K562 (cell line): ENCODE data around the gene MGRN1. TPM values are rescaled to one million over a fixed set of nuclear protein-coding genes. Genes with fewer than 3 reads are reported as not detected.

Experiments used
- GTF2A2 ChIP-seq: IDR thresholded peaks from 2 replicates; pipeline ENCODE4 v1.6.1; 2016; ENCODE audit warnings: mild to moderate bottlenecking, missing genetic modification characterization, missing compliant biosample characterization
- HDAC3 ChIP-seq: fragments of 450-650 bp; IDR thresholded peaks from 2 replicates; pipeline ENCODE4 v1.6.1; 2018; ENCODE audit warnings: borderline replicate concordance, mild to moderate bottlenecking, moderate library complexity; ENCODE audit not compliant: partially characterized antibody
- HDGF ChIP-seq: fragments of 450-650 bp; IDR thresholded peaks from 2 replicates; pipeline ENCODE4 v1.6.1; 2016
- ILF3 ChIP-seq: fragments of 450-650 bp; IDR thresholded peaks from 2 replicates; pipeline ENCODE4 v1.6.1; 2018; ENCODE audit warnings: antibody characterized with exemption, mild to moderate bottlenecking, moderate library complexity, borderline replicate concordance
- MBD1 ChIP-seq: fragments of 250-450 bp; sonication (Bioruptor Pico); IDR thresholded peaks from 2 replicates; pipeline ENCODE4 v1.8.0; 2022; ENCODE audit warnings: inconsistent platforms
- MEF2D ChIP-seq: conservative IDR thresholded peaks from 2 replicates; pipeline ENCODE4 v1.6.1; 2016; ENCODE audit warnings: low read depth, missing genetic modification characterization, missing compliant biosample characterization
- MYC ChIP-seq, 2 experiments: fragments of 250-450 bp in 1 of 2; sonication (Bioruptor Pico) in 1 of 2; IDR thresholded peaks; 2 replicates each; pipeline versions ENCODE4 v1.5.1 to v1.6.1; 2012 to 2021; ENCODE audit warnings: low read depth in 2 of 2, borderline replicate concordance in 1 of 2, improper control_type of control experiment in 1 of 2, low read length in 1 of 2, mild to moderate bottlenecking in 1 of 2, moderate library complexity in 1 of 2
- NCOA2 ChIP-seq, 2 experiments: fragments of 450-650 bp; IDR thresholded peaks; 2 replicates each; pipeline ENCODE4 v1.6.1; 2018; ENCODE audit warnings: mild to moderate bottlenecking in 2 of 2, moderate library complexity in 1 of 2; ENCODE audit not compliant: partially characterized antibody in 2 of 2
- NEUROD1 ChIP-seq: fragments of 150-350 bp; IDR thresholded peaks from 2 replicates; pipeline ENCODE4 v1.6.1; 2014; ENCODE audit warnings: borderline replicate concordance, low read length, low read depth; ENCODE audit not compliant: partially characterized antibody
- NFATC3 ChIP-seq: fragments of 450-650 bp; IDR thresholded peaks from 2 replicates; pipeline ENCODE4 v1.6.1; 2017; ENCODE audit warnings: mild to moderate bottlenecking
- NFE2L1 ChIP-seq: fragments of 450-650 bp; IDR thresholded peaks from 2 replicates; pipeline ENCODE4 v1.6.1; 2016; ENCODE audit warnings: missing genetic modification characterization, low read depth, mild to moderate bottlenecking, missing compliant biosample characterization, moderate library complexity, borderline replicate concordance
- PHB2 ChIP-seq: fragments of 450-650 bp; IDR thresholded peaks from 2 replicates; pipeline ENCODE4 v1.6.1; 2017; ENCODE audit warnings: low read depth
- POLR2A ChIP-seq: fragments of 450-650 bp; conservative IDR thresholded peaks from 2 replicates; pipeline ENCODE4 v1.6.1; 2016
- RCOR1 ChIP-seq, 2 experiments: IDR thresholded peaks; 2 replicates each; pipeline ENCODE4 v1.6.1; 2012; ENCODE audit warnings: low read depth in 2 of 2, low read length in 2 of 2, borderline replicate concordance in 1 of 2, improper control_type of control experiment in 1 of 2
- SAFB ChIP-seq: fragments of 200-400 bp; formaldehyde crosslinking; IDR thresholded peaks from 2 replicates; pipeline ENCODE4 v1.6.1; 2017; ENCODE audit warnings: low read depth, low read length, borderline replicate concordance
- SAFB2 ChIP-seq: fragments of 200-400 bp; formaldehyde crosslinking; IDR thresholded peaks from 2 replicates; pipeline ENCODE4 v1.6.1; 2018; ENCODE audit warnings: borderline replicate concordance, low read length, low read depth, moderate library complexity; ENCODE audit not compliant: severe bottlenecking
- SIN3B ChIP-seq: fragments of 450-650 bp; IDR thresholded peaks from 2 replicates; pipeline ENCODE4 v1.6.1; 2017; ENCODE audit warnings: low read depth, mild to moderate bottlenecking, moderate library complexity
- SMARCB1 ChIP-seq: IDR thresholded peaks from 2 replicates; pipeline ENCODE4 v1.6.1; 2011; ENCODE audit warnings: improper control_type of control experiment, low read depth; ENCODE audit not compliant: insufficient read length
- SRSF1 ChIP-seq: fragments of 200-400 bp; formaldehyde crosslinking; IDR thresholded peaks from 2 replicates; pipeline ENCODE4 v1.6.1; 2017; ENCODE audit warnings: mild to moderate bottlenecking, low read depth, low read length, moderate library complexity
- TAF7 ChIP-seq: fragments of 450-650 bp; IDR thresholded peaks from 2 replicates; pipeline ENCODE4 v1.6.1; 2016; ENCODE audit warnings: missing genetic modification characterization, missing compliant biosample characterization
- TCF3 ChIP-seq: sonication (generic); formaldehyde crosslinking; IDR thresholded peaks from 2 replicates; pipeline ENCODE4 v1.4.0; 2020; ENCODE audit warnings: mild to moderate bottlenecking, missing genetic modification reagents
- ZBTB1 ChIP-seq: sonication (generic); formaldehyde crosslinking; IDR thresholded peaks from 2 replicates; pipeline ENCODE4 v1.8.1; 2023; ENCODE audit warnings: missing genetic modification reagents, low read depth, mild to moderate bottlenecking, borderline replicate concordance
- ZBTB7A ChIP-seq: IDR thresholded peaks from 2 replicates; pipeline ENCODE4 v1.6.1; 2011; ENCODE audit warnings: low read depth, mild to moderate bottlenecking, low read length, moderate library complexity, borderline replicate concordance; ENCODE audit not compliant: control insufficient read depth
- ZNF175 ChIP-seq: fragments of 200-800 bp; sonication (Bioruptor generic); IDR thresholded peaks from 2 replicates; pipeline ENCODE4 v1.6.1; 2016; ENCODE audit warnings: low read depth, mild to moderate bottlenecking, missing genetic modification characterization, missing compliant biosample characterization
- ZNF274 ChIP-seq: IDR thresholded peaks from 2 replicates; pipeline ENCODE4 v1.6.1; 2011; ENCODE audit warnings: low read depth, mild to moderate bottlenecking, low read length, moderate library complexity, borderline replicate concordance
- ZNF445 ChIP-seq: fragments of 250-450 bp; sonication (Bioruptor Pico); IDR thresholded peaks from 2 replicates; pipeline ENCODE4 v1.4.0; 2020; ENCODE audit warnings: low read depth, mild to moderate bottlenecking, moderate library complexity
- ZNF507 ChIP-seq: conservative IDR thresholded peaks from 2 replicates; pipeline ENCODE4 v1.6.1; 2017; ENCODE audit warnings: missing genetic modification characterization, missing compliant biosample characterization
- ZNF57 ChIP-seq: fragments of 450-650 bp; formaldehyde crosslinking; IDR thresholded peaks from 2 replicates; pipeline ENCODE4 v1.4.0; 2020; ENCODE audit warnings: mild to moderate bottlenecking, moderate library complexity
- polyA plus RNA-seq, 8 experiments: library from polyadenylated mRNA; depleted of rRNA in 4 of 8; stranded (reverse) in 5 of 8; unstranded in 3 of 8; fragments of >200 nt; fragmentation: Nextera tagmentation in 2 of 8; fragmentation: Illumina TruSeq in 1 of 8; extraction: Ambion mirVana in 2 of 8; extraction: Trizol in 1 of 8; gene quantifications; 2 replicates each; pipeline versions ENCODE4 v1.2.1 to v1.2.3, GENCODE V29; 2011 to 2014; ENCODE audit warnings: inconsistent platforms in 1 of 8, missing spikeins in 1 of 8
- total RNA-seq, 7 experiments: library from RNA; depleted of rRNA in 6 of 7; stranded (reverse); fragments of >200 nt in 6 of 7; fragmentation: Illumina TruSeq in 2 of 7; extraction: Trizol in 2 of 7; gene quantifications; 2 replicates each; pipeline versions ENCODE4 v1.2.1 to v1.2.3, GENCODE V29; 2011 to 2021; ENCODE audit warnings: low replicate concordance in 1 of 7

The MGRN1 gene
- total and polyA plus RNA-seq, 9 of the 15 experiments (the other 6 are each of a cell fraction or from before 2014, with no cell fraction given), result 0.15 to 37.9 (median 6.0) TPM

GRCh38 chr16:4616047-4616811 is 8.4 kb upstream of the MGRN1 start (continued):
- TF ChIP-seq ZBTB1 (CRISPR knock-in tag) (0 out of 2 replicates have a peak, but pooled peaks have one; percentile 21), ZNF507 (tag) (no peak), ZBTB7A (peak; percentile 97), HDGF (no peak), SMARCB1 (no peak), TCF3 (no peak), PHB2 (no peak), ZNF445 (CRISPR knock-in tag) (no peak), ZNF274 (no peak), SIN3B (no peak), ILF3 (no peak), RCOR1 (IDR thresholded peaks at IDR 0.05; ENCODE audit: borderline replicate concordance in 1 of 2, low read depth in 2 of 2, low read length in 2 of 2) (peak in 1 of 2 experiments; percentile 52; a peak in 1 of 4 replicates), SAFB2 (no peak), MEF2D (no peak), NCOA2 (IDR thresholded peaks at IDR 0.05; ENCODE audit: partially characterized antibody in 2 of 2) (no peak), HDAC3 (no peak), NFE2L1 (no peak), MYC (IDR thresholded peaks at IDR 0.05; ENCODE audit: low read depth, low read length) (peak; percentile 93), MYC (CRISPR knock-in tag; IDR thresholded peaks at IDR 0.05; ENCODE audit: borderline replicate concordance, low read depth) (0 out of 2 replicates have a peak, but pooled peaks have one; percentile 58), GTF2A2 (tag) (0 out of 2 replicates have a peak, but pooled peaks have one; percentile 2), SRSF1 (no peak), MBD1 (CRISPR knock-in tag) (no peak), ZNF175 (peak; percentile 96), SAFB (peak; percentile 63; the same call in 1 of the 2 replicates), ZNF57 (CRISPR knock-in tag) (no peak), NEUROD1 (peak; percentile 91), TAF7 (tag) (peak; percentile 81; the same call in 1 of the 2 replicates), NFATC3 (no peak), POLR2A (peak; percentile 81)
